ENCODE measurements around the gene GHR.

Gene GHR

DNA sequence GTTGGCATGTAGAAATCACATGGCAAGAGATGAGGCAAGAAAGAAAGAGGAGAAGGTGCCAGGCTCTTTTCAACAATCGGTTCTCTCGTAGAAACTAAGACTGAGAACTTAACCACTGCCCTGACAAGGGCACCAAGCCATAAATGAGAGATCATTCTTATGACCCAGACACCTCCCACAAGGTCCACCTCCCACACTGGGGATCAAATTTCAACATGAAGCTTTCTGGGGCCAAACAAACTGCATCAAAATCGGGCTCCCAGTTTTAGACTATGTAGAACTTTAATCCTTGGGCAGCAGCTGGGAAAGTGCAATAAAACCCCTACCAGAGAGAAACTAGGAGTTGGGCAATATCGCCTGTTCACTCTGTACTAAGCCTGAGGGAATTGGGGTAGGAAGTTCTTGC lies 183.2 kb downstream of the GHR start:
- no peak for ATAC-seq

DNA sequence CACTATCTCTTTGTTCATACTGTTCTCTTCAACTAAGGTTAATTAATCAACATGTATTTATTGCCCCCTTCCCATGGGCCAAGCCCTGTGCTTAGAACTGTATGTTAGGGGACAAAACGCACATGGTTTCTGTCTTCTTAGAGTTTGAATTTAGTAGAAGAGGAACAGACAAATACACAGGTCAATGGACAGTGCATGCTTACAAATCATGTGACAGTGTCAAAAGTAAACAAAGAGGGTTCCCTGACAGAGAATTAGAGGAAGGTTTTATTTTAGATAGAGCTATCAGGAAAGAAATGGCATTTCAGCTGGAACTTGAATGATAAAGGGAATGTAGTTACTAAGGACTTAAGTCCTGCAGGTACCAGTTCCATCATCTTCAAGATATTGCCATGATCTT lies 188.2 kb downstream of the GHR start:
- ATAC-seq: no peak

DNA sequence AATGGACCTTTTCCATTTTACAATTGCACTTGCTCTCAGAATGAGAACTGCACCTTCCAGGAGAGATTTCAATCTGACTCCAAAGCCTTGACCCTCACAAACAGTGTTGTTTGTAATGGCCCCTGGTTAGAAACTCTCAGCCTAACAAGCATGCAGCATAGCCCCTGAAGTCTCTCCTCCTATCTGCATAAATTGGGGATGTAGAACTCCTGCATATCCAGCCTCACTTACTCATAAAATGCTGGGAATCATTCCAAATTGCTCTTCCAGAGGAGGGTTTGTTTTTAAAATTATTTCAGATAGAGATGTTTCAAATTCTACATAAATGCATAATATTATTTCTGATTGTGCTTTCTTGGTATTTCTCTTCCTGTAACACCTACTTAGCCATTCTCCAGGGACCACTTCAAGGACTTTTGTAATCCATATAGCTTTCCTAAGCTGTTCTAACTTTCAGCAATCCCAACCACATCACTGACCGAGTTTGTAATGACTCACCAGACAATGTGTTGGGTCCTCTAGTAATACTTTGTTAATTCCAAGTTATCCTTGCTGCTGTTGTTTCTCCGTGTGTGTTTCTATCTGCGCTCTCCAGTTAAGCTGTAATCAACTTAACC lies 189.6 kb downstream of the GHR start:
- no peak for ATAC-seq

DNA sequence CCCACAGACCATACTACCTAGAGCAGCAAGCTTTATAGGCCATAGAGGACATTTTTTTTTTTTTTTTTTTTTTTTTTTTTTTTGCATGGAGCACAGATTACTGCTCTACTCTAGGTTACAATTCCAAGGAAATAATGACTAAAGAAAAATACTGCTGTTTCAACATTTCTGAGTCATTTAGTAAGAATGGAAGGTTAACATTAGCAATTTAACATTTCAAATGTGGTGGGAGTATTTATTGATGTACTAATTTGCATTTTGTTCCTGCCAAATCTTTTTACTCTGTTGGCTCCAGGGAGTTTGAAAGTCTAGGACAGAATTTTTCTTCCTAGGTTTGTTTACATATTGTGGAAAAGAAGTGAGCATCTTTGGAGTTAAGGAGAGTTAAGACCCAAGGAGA lies 191.3 kb downstream of the GHR start:
- ATAC-seq: no peak

DNA sequence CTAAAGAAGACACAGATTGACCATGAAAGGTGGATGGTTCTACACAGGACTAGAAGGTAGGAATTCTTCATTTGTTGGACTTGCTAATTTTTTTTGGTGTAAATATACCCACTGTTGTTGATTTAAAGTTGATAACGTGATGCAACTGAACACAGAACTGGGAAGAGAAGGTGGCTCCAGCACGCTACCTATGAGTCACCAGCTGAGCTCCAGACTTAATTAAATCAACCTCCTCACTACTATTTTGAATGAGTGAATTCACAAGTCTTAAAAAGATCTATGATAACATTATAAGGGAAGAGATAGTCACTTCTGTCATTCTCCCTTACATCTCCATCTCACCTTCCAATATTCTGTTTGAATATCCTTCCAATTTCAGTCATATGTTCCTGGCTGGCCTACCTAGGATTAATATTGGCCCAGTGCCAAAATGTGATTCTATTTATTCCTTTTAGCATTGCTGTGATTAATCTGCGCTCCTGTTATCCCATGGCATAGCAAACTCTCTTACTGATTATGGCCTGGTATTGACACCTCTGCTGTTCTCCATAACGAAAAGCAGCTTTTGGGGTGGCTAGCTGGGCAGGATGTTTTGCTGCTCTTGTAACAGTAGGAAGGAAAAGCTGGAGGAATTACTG lies 197.5 kb downstream of the GHR start:
- no peak for ATAC-seq

GRCh38 chr5:42621242-42621641 lies 198.0 kb downstream of the GHR start:
- no peak for ATAC-seq

DNA sequence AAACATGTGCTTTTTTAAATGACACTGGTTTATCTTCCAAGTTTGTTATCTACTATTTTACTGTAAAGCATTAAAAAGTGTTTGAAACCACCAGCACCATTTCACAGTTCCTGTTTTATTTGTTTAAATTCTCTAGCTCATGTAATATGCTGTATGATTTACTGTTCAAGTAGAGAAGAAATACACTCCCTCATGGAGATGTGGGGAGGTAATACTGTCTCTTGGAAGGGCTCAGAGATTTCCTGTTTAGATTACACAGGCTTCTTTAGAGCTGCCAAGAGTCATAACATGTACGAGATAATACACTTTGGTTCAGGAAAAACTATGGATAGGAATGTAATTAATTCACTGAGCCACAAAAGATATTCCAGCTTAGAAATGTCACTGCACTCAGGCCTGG lies 198.4 kb downstream of the GHR start:
- no peak for ATAC-seq

GRCh38 chr5:42624912-42625311 lies 201.7 kb downstream of the GHR start:
- ATAC-seq: no peak

- ATAC-seq: no peak
These were observed 203.2 kb downstream of the GHR start for GRCh38 chr5:42626462-42626861.

- ATAC-seq: no peak
These were observed 205.6 kb downstream of the GHR start for GRCh38 chr5:42628821-42629220.

- no peak for ATAC-seq
These were observed 206.0 kb downstream of the GHR start for GRCh38 chr5:42629284-42629683.

- ATAC-seq: no peak
These were observed 208.0 kb downstream of the GHR start for GRCh38 chr5:42631241-42631640.

DNA sequence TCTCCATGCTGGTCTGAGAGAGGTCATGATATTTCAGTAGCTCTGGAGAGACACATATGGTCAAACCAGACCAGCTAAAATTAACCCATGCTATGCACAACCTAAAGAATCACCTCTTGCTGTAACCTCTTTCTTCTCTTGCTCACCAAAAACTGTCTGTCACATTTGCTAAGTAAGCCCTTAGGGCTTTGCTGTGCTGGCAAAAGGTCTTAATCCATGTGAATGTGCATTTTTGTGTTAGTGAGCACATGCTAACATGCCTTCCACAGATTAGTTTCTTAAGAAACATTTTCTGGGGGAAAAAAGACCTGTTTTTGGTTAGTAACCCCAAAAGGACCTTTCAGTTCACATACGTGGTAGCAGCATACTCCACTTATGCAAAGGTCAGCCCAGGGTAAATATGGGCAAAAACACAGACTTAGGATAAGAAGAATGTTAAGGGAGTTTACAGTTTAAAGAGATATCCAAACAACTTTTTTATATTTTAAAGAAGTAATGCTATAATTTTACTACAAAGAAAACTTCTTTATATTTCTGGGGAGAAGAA lies 209.2 kb downstream of the GHR start:
- ATAC-seq: no peak

DNA sequence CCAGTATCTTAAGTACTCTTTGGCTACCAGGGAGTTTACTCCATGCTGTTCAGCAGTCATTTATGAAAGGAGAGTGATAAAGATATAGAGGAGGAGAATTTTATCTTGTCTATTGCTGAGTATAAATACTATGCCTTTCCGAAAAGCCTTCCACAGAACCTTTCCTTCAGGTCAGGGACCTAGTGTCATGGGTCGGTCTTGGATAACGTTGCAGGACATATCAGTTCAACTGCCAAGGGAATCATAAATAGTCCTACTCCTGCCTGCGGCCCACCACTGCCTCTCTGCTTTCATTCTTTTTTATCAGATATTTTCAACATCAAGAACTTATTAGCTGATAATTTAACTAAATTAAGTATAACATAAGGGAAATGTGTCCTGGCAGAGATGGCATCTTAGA lies 211.3 kb downstream of the GHR start:
- no peak for ATAC-seq

GRCh38 chr5:42636425-42636824 lies 213.2 kb downstream of the GHR start:
- no peak for ATAC-seq

- ATAC-seq: no peak
These were observed 213.7 kb downstream of the GHR start for GRCh38 chr5:42636946-42637345.

GRCh38 chr5:42638972-42639371 lies 215.7 kb downstream of the GHR start:
- no peak for ATAC-seq

DNA sequence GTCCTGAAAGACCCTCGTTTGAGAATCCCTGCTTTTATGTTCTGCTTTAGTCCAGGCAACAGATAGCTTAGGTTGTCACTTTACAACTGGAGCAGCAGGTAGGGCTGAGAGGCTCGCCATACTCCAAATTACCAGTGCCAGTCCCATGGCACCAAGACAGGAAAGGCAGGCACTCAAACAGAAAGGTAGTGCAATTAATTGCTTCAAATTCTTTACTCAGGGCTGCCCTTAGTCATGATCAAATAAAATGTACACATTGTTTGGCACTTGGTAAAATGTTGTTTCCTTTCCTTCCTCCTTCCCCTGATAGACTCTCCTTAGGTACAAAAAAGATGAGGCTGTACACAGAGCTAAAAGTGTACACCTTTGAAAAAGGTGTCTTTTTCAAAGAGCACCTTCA lies 217.6 kb downstream of the GHR start:
- no peak for ATAC-seq

- no peak for ATAC-seq
These were observed 218.2 kb downstream of the GHR start for GRCh38 chr5:42641336-42642005.

DNA sequence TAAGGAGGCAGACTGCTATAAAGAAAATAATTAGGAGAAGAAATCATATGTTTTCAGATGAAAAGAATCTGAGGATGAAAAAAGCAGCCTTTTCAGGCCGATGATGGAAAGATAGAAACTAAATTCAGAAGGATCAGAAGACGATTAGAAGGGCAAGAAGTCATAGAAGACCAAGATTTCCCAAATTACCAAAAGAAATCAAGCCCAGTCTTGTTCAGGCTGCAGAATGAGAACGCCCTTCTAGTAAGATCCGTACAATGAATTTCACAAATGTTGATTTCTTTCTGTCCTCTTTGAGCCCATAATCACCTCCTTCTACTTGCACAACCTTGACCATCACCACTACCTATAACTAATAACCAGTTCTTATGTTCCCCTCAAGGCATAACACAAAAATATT lies 218.8 kb downstream of the GHR start:
- ATAC-seq: no peak

DNA sequence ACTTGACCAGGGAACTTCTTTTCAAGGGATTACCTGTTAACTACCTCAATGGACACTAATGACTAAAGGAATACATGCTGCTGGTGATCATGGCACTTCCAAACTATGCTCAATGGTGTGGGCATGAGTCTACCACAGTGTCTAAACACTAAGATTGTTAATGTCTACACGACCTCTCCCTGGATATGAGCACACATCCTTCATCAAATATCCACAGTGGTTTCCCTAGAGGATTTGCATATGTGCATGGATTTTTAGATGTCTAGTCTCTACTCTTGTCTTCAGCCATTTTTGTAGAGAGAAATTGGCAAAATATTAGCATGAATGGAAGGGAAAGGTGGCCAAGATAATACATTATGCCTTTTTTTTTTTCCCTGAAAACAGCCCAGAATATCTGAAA lies 220.1 kb downstream of the GHR start:
- ATAC-seq: no peak

GRCh38 chr5:42645138-42645537 lies 221.9 kb downstream of the GHR start:
- no peak for ATAC-seq

- ATAC-seq: no peak
These were observed 224.8 kb downstream of the GHR start for GRCh38 chr5:42648036-42648435.

GRCh38 chr5:42648915-42649314 lies 225.7 kb downstream of the GHR start:
- ATAC-seq: no peak

Data from activated CD4-positive, CD25-positive, alpha-beta regulatory T cell treated with anti-CD3 and anti-CD28 coated beads, Interleukin-2, amount 50 U/mL, for 24 hours (primary cell).